WTC11 (cell line): Measurements from ENCODE around the gene PRKN. TPM values are rescaled to one million over a fixed set of nuclear protein-coding genes. Genes with fewer than 3 reads are reported as not detected.

Experiments used
- ATAC-seq: fragments of 200-7000 bp; cut with Tn5 transposase; 2 replicates; pipeline ENCODE4 v1.10.0; 2021; ENCODE audit warnings: mild to moderate bottlenecking, moderate library complexity
- CTCF ChIA-PET: fragments of 300-600 bp; sonication (Branson Sonifier 250); formaldehyde crosslinking; loops from one replicate; lab custom pipeline; 2021; ENCODE audit warnings: antibody characterized with exemption; lab: Charles Lee
- POLR2A ChIA-PET: fragments of 350-600 bp; sonication (Branson Sonifier 250); formaldehyde crosslinking; loops from one replicate; lab custom pipeline; 2021; ENCODE audit warnings: antibody characterized with exemption; lab: Charles Lee
- DNase-seq: peaks from one replicate; pipeline ENCODE4 v3.0.0; 2021; ENCODE audit warnings: low spot score
- H3K27ac Mint-ChIP-seq: 2 replicates; pipeline ENCODE4 v1.8.0; 2021; ENCODE audit warnings: mixed read lengths
- H3K27me3 Mint-ChIP-seq: 2 replicates; pipeline ENCODE4 v1.8.0; 2021; ENCODE audit warnings: low read depth, mild to moderate bottlenecking, moderate library complexity, mixed read lengths
- H3K36me3 Mint-ChIP-seq: 2 replicates; pipeline ENCODE4 v1.8.0; 2021; ENCODE audit warnings: mixed read lengths
- H3K4me1 Mint-ChIP-seq: 2 replicates; pipeline ENCODE4 v1.8.0; 2022; ENCODE audit warnings: mixed read lengths
- H3K4me3 Mint-ChIP-seq: 2 replicates; pipeline ENCODE4 v1.8.0; 2021; ENCODE audit warnings: mild to moderate bottlenecking, moderate library complexity, mixed read lengths
- H3K9me3 Mint-ChIP-seq: 2 replicates; pipeline ENCODE4 v1.8.0; 2021; ENCODE audit warnings: mixed read lengths
- FOXK1 ChIP-seq: sonication (generic); formaldehyde crosslinking; IDR thresholded peaks from 2 replicates; pipeline ENCODE4 v1.8.0; 2022; ENCODE audit warnings: mild to moderate bottlenecking, moderate library complexity, missing genetic modification reagents
- GRHL2 ChIP-seq: fragments of 250-450 bp; sonication (Bioruptor Pico); IDR thresholded peaks from 2 replicates; pipeline ENCODE4 v1.8.0; 2022; ENCODE audit warnings: mild to moderate bottlenecking, moderate library complexity; ENCODE audit not compliant: insufficient replicate concordance, severe bottlenecking
- JAZF1 ChIP-seq: fragments of 250-450 bp; sonication (Bioruptor Pico); IDR thresholded peaks from 2 replicates; pipeline ENCODE4 v1.9.0; 2021; ENCODE audit warnings: moderate library complexity, mild to moderate bottlenecking, inconsistent platforms
- KAT7 ChIP-seq: sonication (generic); formaldehyde crosslinking; IDR thresholded peaks from 2 replicates; pipeline ENCODE4 v1.8.1; 2023; ENCODE audit warnings: missing genetic modification reagents, mild to moderate bottlenecking, borderline replicate concordance
- MXD4 ChIP-seq: fragments of 250-450 bp; sonication (Bioruptor Pico); IDR thresholded peaks from 2 replicates; pipeline ENCODE4 v1.8.0; 2021; ENCODE audit warnings: mild to moderate bottlenecking, moderate library complexity, borderline replicate concordance
- MYBL2 ChIP-seq: sonication (generic); formaldehyde crosslinking; IDR thresholded peaks from 2 replicates; pipeline ENCODE4 v1.8.1; 2023; ENCODE audit warnings: mild to moderate bottlenecking, moderate library complexity, missing genetic modification reagents
- SMAD4 ChIP-seq: sonication (generic); formaldehyde crosslinking; IDR thresholded peaks from 2 replicates; pipeline ENCODE4 v1.8.0; 2022; ENCODE audit warnings: mild to moderate bottlenecking, missing genetic modification reagents
- ZBTB21 ChIP-seq: sonication (generic); formaldehyde crosslinking; IDR thresholded peaks from 2 replicates; pipeline ENCODE4 v1.8.1; 2023; ENCODE audit warnings: mild to moderate bottlenecking, missing genetic modification reagents, borderline replicate concordance
- ZNF138 ChIP-seq: sonication (generic); formaldehyde crosslinking; conservative IDR thresholded peaks from 2 replicates; pipeline ENCODE4 v1.8.1; 2022; ENCODE audit warnings: mild to moderate bottlenecking, moderate library complexity, missing genetic modification reagents
- ZNF219 ChIP-seq: sonication (generic); formaldehyde crosslinking; IDR thresholded peaks from 2 replicates; pipeline ENCODE4 v1.8.0; 2023; ENCODE audit warnings: missing genetic modification reagents, mild to moderate bottlenecking, borderline replicate concordance
- ZNF423 ChIP-seq: fragments of 250-450 bp; sonication (Bioruptor Pico); IDR thresholded peaks from 2 replicates; pipeline ENCODE4 v2.1.2; 2022; ENCODE audit warnings: mild to moderate bottlenecking, moderate library complexity
- total RNA-seq: library from RNA; stranded (reverse); gene quantifications from 3 replicates; pipeline ENCODE4 v1.2.3, GENCODE V29; 2021
- TF ChIP-seq, protein P1 (sequence below): sonication (generic); formaldehyde crosslinking; IDR thresholded peaks from 2 replicates; pipeline ENCODE4 v1.8.1; 2022; ENCODE audit warnings: low read depth, mild to moderate bottlenecking, moderate library complexity, missing genetic modification reagents, borderline replicate concordance
- TF ChIP-seq, protein P2 (sequence below): sonication (generic); formaldehyde crosslinking; IDR thresholded peaks from 2 replicates; pipeline ENCODE4 v1.8.1; 2022; ENCODE audit warnings: mild to moderate bottlenecking, missing genetic modification reagents, moderate library complexity, borderline replicate concordance
- TF ChIP-seq, protein P3 (sequence below): sonication (generic); formaldehyde crosslinking; IDR thresholded peaks from 2 replicates; pipeline ENCODE4 v1.8.0; 2022; ENCODE audit warnings: mild to moderate bottlenecking, missing genetic modification reagents
- TF ChIP-seq, protein P4 (sequence below): fragments of 200-600 bp; IDR thresholded peaks from 2 replicates; pipeline ENCODE4 v1.8.0; 2022; ENCODE audit warnings: antibody characterized with exemption
- TF ChIP-seq, protein P5 (sequence below): sonication (generic); formaldehyde crosslinking; IDR thresholded peaks from 2 replicates; pipeline ENCODE4 v1.8.0; 2022; ENCODE audit warnings: missing genetic modification reagents
- TF ChIP-seq, protein P6 (sequence below): fragments of 250-450 bp; sonication (Bioruptor Pico); IDR thresholded peaks from 2 replicates; pipeline ENCODE4 v1.8.0; 2021; ENCODE audit warnings: mild to moderate bottlenecking

The PRKN gene
- total RNA-seq, 1 experiment from 2014 or later: 0.59 TPM

DNA sequence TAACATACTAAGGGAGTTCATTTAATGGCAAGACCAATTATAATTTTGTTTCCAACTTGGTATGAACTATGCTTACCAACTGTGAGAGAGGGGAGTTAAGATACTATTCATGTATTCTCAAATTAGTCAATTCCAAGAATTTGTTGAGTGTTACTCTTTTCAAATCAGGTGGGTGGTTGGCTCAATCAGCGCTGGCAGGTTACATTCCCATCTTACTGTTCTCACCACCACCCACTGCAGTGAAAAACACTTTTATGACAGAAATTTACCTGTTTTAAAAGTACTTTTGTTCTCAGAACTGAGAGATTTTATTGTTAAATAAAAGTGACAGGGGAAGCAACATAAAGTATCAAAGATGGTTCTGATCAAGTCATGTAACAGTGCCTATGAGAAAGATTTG lies 642.0 kb downstream of the PRKN start (continued):
- TF ChIP-seq, protein P1, sequence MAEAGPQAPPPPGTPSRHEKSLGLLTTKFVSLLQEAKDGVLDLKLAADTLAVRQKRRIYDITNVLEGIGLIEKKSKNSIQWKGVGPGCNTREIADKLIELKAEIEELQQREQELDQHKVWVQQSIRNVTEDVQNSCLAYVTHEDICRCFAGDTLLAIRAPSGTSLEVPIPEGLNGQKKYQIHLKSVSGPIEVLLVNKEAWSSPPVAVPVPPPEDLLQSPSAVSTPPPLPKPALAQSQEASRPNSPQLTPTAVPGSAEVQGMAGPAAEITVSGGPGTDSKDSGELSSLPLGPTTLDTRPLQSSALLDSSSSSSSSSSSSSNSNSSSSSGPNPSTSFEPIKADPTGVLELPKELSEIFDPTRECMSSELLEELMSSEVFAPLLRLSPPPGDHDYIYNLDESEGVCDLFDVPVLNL (CRISPR knock-in tag): no peak
- TF ChIP-seq ZNF423 (CRISPR knock-in tag) (no peak), KAT7 (no peak)
- TF ChIP-seq, protein P2, sequence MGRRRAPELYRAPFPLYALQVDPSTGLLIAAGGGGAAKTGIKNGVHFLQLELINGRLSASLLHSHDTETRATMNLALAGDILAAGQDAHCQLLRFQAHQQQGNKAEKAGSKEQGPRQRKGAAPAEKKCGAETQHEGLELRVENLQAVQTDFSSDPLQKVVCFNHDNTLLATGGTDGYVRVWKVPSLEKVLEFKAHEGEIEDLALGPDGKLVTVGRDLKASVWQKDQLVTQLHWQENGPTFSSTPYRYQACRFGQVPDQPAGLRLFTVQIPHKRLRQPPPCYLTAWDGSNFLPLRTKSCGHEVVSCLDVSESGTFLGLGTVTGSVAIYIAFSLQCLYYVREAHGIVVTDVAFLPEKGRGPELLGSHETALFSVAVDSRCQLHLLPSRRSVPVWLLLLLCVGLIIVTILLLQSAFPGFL (CRISPR knock-in tag): no peak

DNA sequence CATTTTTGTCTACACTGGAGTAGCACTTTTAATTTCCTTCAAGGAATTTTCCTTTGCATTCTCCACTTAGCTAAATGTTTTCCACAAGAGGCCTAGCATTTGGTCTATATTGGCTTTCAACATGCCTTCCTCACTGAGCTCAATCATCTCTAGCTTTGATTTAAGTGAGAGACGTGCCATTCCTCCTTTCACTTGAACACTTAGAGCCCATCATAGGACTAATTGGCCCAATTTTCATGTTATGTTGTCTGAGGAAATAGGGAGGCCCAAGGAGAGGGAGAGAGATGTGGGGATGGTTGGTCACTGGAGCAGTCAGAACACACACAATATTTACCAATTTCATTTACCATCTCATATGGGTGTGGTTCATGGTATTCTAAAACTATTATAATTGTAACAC lies 645.0 kb downstream of the PRKN start:
- ATAC-seq: no peak
- peaks cover 22% of the 10 kb centered on the region for H3K9me3 Mint-ChIP-seq
- TF ChIP-seq GRHL2: no peak
- TF ChIP-seq, protein P3, sequence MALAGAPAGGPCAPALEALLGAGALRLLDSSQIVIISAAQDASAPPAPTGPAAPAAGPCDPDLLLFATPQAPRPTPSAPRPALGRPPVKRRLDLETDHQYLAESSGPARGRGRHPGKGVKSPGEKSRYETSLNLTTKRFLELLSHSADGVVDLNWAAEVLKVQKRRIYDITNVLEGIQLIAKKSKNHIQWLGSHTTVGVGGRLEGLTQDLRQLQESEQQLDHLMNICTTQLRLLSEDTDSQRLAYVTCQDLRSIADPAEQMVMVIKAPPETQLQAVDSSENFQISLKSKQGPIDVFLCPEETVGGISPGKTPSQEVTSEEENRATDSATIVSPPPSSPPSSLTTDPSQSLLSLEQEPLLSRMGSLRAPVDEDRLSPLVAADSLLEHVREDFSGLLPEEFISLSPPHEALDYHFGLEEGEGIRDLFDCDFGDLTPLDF: no peak
- TF ChIP-seq ZNF219 (CRISPR knock-in tag): no peak
- TF ChIP-seq MXD4: no peak
- CTCF ChIA-PET: no interaction called here
- H3K27ac Mint-ChIP-seq: no peak overlapping the region
- peaks cover 3% of the 10 kb centered on the region; the same call in 1 of the 2 replicates for H3K36me3 Mint-ChIP-seq
- no peaks in the 10 kb centered on the region for H3K27me3 Mint-ChIP-seq
- H3K4me1 Mint-ChIP-seq: no peaks in the 10 kb centered on the region
- no peak overlapping the region for H3K4me3 Mint-ChIP-seq
- POLR2A ChIA-PET: no interaction called here
- no peak for DNase-seq

DNA sequence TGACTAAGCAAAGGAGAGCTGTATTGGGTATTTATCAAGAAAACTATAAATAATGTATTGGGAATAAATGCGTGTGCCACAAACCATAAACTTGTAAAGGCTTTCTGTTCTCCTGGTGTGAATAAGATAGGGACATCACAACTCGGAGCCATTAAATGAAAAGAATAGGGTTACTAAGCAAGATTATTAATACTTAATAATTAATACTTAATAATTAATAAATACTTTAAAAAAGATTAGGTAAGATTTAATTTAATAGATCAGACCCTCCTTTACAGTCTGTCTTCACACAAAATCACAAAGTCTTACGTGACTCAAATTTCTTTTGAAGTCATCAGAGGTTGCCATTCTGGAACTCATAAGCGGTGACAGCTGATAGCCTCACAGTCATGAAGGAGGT lies 648.9 kb downstream of the PRKN start:
- no peak for TF ChIP-seq ZBTB21 (CRISPR knock-in tag)
- TF ChIP-seq JAZF1 (CRISPR knock-in tag): no peak
- TF ChIP-seq SMAD4: no peak
- TF ChIP-seq, protein P4, sequence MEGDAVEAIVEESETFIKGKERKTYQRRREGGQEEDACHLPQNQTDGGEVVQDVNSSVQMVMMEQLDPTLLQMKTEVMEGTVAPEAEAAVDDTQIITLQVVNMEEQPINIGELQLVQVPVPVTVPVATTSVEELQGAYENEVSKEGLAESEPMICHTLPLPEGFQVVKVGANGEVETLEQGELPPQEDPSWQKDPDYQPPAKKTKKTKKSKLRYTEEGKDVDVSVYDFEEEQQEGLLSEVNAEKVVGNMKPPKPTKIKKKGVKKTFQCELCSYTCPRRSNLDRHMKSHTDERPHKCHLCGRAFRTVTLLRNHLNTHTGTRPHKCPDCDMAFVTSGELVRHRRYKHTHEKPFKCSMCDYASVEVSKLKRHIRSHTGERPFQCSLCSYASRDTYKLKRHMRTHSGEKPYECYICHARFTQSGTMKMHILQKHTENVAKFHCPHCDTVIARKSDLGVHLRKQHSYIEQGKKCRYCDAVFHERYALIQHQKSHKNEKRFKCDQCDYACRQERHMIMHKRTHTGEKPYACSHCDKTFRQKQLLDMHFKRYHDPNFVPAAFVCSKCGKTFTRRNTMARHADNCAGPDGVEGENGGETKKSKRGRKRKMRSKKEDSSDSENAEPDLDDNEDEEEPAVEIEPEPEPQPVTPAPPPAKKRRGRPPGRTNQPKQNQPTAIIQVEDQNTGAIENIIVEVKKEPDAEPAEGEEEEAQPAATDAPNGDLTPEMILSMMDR: no peak
- TF ChIP-seq, protein P5, sequence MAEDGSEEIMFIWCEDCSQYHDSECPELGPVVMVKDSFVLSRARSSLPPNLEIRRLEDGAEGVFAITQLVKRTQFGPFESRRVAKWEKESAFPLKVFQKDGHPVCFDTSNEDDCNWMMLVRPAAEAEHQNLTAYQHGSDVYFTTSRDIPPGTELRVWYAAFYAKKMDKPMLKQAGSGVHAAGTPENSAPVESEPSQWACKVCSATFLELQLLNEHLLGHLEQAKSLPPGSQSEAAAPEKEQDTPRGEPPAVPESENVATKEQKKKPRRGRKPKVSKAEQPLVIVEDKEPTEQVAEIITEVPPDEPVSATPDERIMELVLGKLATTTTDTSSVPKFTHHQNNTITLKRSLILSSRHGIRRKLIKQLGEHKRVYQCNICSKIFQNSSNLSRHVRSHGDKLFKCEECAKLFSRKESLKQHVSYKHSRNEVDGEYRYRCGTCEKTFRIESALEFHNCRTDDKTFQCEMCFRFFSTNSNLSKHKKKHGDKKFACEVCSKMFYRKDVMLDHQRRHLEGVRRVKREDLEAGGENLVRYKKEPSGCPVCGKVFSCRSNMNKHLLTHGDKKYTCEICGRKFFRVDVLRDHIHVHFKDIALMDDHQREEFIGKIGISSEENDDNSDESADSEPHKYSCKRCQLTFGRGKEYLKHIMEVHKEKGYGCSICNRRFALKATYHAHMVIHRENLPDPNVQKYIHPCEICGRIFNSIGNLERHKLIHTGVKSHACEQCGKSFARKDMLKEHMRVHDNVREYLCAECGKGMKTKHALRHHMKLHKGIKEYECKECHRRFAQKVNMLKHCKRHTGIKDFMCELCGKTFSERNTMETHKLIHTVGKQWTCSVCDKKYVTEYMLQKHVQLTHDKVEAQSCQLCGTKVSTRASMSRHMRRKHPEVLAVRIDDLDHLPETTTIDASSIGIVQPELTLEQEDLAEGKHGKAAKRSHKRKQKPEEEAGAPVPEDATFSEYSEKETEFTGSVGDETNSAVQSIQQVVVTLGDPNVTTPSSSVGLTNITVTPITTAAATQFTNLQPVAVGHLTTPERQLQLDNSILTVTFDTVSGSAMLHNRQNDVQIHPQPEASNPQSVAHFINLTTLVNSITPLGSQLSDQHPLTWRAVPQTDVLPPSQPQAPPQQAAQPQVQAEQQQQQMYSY: no peak
- no peak for TF ChIP-seq ZNF138 (CRISPR knock-in tag)
- TF ChIP-seq, protein P6, sequence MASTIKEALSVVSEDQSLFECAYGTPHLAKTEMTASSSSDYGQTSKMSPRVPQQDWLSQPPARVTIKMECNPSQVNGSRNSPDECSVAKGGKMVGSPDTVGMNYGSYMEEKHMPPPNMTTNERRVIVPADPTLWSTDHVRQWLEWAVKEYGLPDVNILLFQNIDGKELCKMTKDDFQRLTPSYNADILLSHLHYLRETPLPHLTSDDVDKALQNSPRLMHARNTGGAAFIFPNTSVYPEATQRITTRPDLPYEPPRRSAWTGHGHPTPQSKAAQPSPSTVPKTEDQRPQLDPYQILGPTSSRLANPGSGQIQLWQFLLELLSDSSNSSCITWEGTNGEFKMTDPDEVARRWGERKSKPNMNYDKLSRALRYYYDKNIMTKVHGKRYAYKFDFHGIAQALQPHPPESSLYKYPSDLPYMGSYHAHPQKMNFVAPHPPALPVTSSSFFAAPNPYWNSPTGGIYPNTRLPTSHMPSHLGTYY (CRISPR knock-in tag): no peak
- TF ChIP-seq MYBL2 (CRISPR knock-in tag): no peak
- TF ChIP-seq FOXK1: no peak
- no peak for TF ChIP-seq ZNF219 (CRISPR knock-in tag)

More for the DNA sequence above, 648.9 kb downstream of the PRKN start:
- H3K4me1 Mint-ChIP-seq: no peaks in the 10 kb centered on the region
- POLR2A ChIA-PET: no interaction called here
- ATAC-seq: no peak
- no peak for DNase-seq
- H3K36me3 Mint-ChIP-seq: peaks cover 3% of the 10 kb centered on the region; the same call in 1 of the 2 replicates
- CTCF ChIA-PET: no interaction called here
- no peaks in the 10 kb centered on the region for H3K27me3 Mint-ChIP-seq
- H3K27ac Mint-ChIP-seq: no peak overlapping the region
- no peak overlapping the region for H3K4me3 Mint-ChIP-seq
- peaks cover 22% of the 10 kb centered on the region for H3K9me3 Mint-ChIP-seq
